ENCODE measurements around the gene PRXL2B.

PRXL2B gene

GRCh38 chr1:2586154-2587070 lies at the start of gene PRXL2B:
TSS of gene PRXL2B (plus strand) at chr1:2586777. CDS start at chr1:2586886, 109 bp downstream.
- peak; percentile 99 for DNase-seq (ENCODE audit: low read depth)
- no peak for TF ChIP-seq CTCF (IDR thresholded peaks at IDR 0.05; ENCODE audit: insufficient read depth, low read depth, low read length, missing control alignments)
- H3K4me3 ChIP-seq (ENCODE audit: low read depth, low read length), result peak within 1 kb of the TSS; percentile 96

GRCh38 chr1:2537784-2538115 lies 48.8 kb upstream of the PRXL2B start:
- DNase-seq (ENCODE audit: low read depth), result no peak
- TF ChIP-seq CTCF (IDR thresholded peaks at IDR 0.05; ENCODE audit: insufficient read depth, low read depth, low read length, missing control alignments), result no peak
- H3K4me3 ChIP-seq (ENCODE audit: low read depth, low read length), result no peak overlapping the region

GRCh38 chr1:2538376-2538775 lies 48.2 kb upstream of the PRXL2B start:
- TF ChIP-seq CTCF (IDR thresholded peaks at IDR 0.05; ENCODE audit: insufficient read depth, low read depth, low read length, missing control alignments), result no peak
- no peak for DNase-seq (ENCODE audit: low read depth)
- H3K4me3 ChIP-seq (ENCODE audit: low read depth, low read length), result no peak overlapping the region

- TF ChIP-seq CTCF (IDR thresholded peaks at IDR 0.05; ENCODE audit: insufficient read depth, low read depth, low read length, missing control alignments), result no peak
- H3K4me3 ChIP-seq (ENCODE audit: low read depth, low read length), result no peak overlapping the region
- no peak for DNase-seq (ENCODE audit: low read depth)
These were observed 47.7 kb upstream of the PRXL2B start for GRCh38 chr1:2538872-2539271.

- H3K4me3 ChIP-seq (ENCODE audit: low read depth, low read length), result no peak overlapping the region
- TF ChIP-seq CTCF (IDR thresholded peaks at IDR 0.05; ENCODE audit: insufficient read depth, low read depth, low read length, missing control alignments), result peak; percentile 46
- peak; percentile 21 for DNase-seq (ENCODE audit: low read depth)
These were observed 47.2 kb upstream of the PRXL2B start for GRCh38 chr1:2539312-2539907.

- TF ChIP-seq CTCF (IDR thresholded peaks at IDR 0.05; ENCODE audit: insufficient read depth, low read depth, low read length, missing control alignments), result no peak
- H3K4me3 ChIP-seq (ENCODE audit: low read depth, low read length), result no peak overlapping the region
These were observed 45.6 kb upstream of the PRXL2B start for GRCh38 chr1:2540816-2541492.

More at GRCh38 chr1:2540816-2541492, 45.6 kb upstream of the PRXL2B start:
- no peak for DNase-seq (ENCODE audit: low read depth)
